Fibroblast of skin of abdomen (primary cell): Measurements from ENCODE around the gene CYTL1.
"Not testable (repeated sequence)": the region's sequence is repeated elsewhere in the genome, so short reads cannot be mapped to it uniquely, and the experiment has no call there.

ENCODE experiments used
- DNase-seq: peaks from one replicate; pipeline ENCODE4 v3.0.0-alpha.2; 2013

CYTL1 gene

GRCh38 chr4:5033281-5033841 is 14.1 kb upstream of the CYTL1 start:
- no peak for DNase-seq

- no peak for DNase-seq
Observed at GRCh38 chr4:5032813-5033212, 13.6 kb upstream of the CYTL1 start.

DNA sequence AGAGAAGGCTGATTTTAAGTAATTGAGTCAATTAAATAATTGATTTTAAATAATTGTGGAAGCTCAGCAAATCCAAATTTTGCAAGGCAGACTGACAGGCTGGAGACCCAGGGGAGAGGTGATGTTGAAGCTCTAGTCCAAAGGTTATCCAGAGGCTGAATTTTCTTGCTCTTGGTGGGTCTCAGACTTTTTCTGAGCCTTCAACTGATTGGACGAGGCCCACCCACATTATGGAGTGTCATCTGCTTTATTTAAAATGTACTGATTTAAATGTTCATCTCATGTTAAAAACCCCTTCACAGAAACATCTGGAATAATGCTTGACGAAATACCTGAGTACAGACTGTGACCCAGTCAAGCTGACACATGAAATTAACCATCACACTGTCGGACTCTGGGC is 11.7 kb upstream of the CYTL1 start:
- no peak for DNase-seq

DNA sequence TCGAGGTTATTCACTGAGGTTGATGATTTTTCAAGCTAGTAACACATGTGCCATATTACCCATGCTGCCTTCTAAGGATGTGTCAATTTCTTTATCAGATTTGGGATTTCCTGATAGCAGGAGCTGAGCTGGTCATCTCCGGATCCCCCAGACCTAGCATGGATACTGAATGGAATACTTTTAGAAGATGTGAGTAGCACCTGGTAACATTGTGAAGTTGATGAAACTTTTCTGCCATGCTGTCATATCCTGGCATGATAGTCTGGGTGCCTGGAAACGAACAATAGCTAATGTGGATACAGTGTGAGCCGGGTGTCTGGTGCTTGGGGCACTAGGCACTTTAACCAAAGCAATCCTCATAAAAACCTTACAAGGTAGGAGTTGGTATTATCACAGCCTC is 11.0 kb upstream of the CYTL1 start:
- DNase-seq, result no peak

DNA sequence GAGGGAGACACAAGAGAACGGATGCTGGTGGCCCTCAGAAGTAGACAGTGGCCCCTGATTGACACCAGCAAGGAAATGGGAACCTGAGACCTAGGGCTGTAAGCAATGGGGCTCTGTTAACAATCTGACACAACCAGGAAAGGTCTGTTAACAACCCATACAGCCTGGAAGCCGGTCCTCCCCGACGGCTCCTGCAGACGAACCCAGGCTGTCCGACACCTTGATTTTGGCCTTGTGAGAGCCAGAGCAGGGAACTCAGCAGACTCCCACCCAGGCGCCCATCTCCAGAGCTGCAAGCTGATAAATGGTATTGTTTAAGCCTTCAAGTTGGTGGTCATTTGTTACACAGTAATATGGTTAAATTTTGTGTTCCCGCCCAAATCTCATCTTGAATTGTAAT is 10.2 kb upstream of the CYTL1 start:
- DNase-seq, result no peak

DNA sequence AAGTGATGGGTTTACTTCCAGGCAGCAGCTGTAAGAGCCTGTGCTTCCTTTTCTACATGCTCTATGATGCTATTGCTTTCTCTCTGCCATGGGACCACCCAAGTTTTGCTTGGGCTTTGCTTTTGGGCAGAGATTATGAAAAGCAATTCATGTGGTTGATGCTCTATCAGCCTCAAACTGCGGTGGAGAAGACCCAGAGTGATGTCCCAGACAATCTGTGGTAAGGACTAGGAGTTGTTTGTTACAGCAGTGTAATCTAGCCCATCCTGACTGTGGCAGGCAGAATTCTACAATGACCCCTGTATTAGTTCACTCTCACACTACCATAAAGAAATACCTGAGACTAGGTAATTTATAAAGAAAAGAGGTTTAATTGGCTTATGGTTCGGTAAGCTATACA is 9.2 kb upstream of the CYTL1 start:
- no peak for DNase-seq

DNA sequence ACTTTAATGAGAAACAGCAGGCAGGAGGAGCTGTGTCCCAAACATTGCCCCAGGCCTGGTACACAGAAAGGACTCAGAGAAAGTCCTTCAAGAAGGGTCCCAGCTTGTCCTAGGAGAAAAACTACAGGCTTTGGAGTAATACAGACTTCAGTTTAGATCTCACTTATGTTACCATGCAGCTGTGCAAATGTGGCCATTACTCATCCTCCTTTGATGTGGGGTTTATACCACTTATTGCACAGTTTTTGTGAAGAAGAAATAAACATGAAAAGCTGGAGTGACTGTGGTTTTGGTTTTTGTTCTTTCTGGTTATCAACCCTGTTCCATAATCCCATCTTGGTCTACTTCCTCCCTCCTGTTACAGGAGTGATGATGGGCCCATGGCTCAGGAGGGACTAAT is 8.1 kb upstream of the CYTL1 start:
- DNase-seq, result no peak

DNA sequence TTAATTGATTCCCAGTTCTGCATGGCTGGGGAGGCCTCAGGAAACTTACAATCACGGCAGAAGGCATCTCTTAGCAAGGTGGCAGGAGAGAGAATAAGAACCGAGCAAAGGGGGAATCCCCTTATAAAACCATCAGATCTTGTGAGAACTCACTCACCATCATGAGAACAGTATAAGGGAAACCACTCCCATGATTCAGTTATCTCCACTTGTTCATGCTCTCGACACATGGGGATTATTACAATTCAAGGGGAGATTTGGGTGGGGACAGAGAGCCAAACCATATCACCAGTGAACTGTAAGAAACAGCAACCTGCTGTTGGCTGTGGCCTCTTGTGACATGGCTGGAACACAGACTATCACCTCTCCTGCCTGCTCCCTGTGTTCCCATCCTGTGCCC is 7.1 kb upstream of the CYTL1 start:
- DNase-seq, result no peak

GRCh38 chr4:5024673-5025072 is 5.4 kb upstream of the CYTL1 start:
- no peak for DNase-seq

- no peak for DNase-seq
Observed at GRCh38 chr4:5021546-5021945, 2.3 kb upstream of the CYTL1 start.

- DNase-seq, result no peak
Observed at GRCh38 chr4:5020341-5020740, 1.1 kb upstream of the CYTL1 start.

GRCh38 chr4:5019796-5020195 is 538 bp upstream of the CYTL1 start:
- DNase-seq, result no peak

DNA sequence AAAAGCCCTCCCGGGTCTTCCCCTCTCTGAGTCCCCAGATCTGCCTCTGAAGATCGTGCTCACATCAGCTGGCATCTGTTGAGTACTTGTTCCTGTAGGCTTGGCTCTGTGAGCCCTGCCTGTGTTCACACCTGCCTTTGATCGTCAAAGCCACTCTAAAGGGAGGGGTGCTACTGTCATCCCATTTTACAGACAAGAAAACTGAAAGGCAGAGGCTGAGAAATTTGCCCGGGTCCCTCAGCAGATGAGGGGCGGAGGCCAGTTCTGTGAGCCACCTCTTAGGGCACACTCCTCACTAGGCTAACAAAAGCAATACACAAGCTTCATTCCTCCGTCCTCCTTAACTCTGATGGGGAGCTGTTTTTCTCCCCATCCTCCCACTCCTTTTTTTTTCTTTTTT is 655 bp downstream of the CYTL1 start:
- DNase-seq, result no peak

DNA sequence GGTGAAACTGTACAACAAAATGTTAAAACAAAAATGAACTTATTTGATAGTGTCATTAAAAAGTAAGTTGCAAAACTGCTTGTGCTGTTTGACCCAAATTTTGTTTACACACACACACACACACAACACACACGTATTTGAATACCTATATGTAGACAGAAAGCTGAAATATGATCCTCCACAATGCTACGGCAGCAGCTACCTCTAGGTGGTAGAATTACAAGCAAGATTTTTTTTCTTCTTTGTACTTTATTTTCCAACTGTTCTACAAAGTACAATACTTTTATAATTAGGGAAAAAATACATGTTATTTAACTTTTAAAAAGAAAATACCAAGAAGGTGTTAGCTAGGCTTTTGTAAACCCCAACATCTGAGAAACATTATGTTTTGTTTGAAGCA is 1.2 kb downstream of the CYTL1 start:
- DNase-seq, result no peak

GRCh38 chr4:5014007-5014682 is 5.1 kb downstream of the CYTL1 start:
- no peak for DNase-seq

DNA sequence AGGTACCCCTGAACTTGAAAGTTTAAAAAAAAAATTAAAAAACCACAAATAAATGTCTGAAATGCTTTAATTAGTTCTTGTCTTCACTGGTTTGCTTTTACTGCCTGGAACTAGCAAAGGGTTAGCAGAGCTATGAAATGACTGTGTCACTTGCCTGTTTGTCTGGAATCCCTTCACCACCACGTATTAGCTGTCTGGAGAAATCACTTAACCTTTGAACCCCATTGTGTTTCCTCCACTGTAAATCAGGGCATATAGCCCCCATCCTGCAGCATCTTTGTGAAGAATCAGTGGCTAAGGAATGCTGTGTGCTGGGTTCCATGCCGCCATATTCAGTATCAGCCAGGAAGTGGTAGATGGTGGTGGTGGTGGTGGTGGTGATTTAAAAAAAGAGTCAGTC is 6.3 kb downstream of the CYTL1 start:
- DNase-seq, result no peak

DNA sequence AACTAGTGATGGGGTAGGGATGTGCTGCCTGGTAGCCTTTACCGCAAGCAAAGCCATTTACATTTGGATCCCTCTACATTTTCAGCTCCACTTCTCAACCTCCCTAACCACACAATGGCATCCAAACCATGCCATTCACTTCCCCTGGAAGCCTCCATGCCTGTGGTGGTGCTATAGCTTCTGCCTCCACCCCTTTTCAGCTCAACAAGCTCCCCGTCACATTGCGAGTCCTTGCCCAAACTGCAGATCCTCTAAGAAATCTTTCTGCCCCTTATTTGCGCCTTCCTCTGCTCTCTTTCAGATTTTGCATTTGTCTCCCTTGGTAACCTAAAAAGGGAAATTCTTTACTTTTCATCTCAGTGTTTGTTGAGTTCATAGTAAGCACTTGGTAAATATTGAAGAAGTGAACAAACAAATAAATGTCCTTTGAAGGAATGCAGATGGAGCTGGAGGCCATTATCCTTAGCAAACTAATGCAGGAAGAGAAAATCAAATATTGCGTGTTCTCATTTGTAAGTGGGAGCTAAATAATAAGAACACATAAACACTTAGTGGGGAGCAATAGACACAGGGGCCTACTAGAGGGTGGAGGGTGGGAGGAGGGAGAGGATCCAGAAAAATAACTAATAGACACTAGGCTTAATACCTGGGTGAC is 6.9 kb downstream of the CYTL1 start:
- DNase-seq, result no peak

DNA sequence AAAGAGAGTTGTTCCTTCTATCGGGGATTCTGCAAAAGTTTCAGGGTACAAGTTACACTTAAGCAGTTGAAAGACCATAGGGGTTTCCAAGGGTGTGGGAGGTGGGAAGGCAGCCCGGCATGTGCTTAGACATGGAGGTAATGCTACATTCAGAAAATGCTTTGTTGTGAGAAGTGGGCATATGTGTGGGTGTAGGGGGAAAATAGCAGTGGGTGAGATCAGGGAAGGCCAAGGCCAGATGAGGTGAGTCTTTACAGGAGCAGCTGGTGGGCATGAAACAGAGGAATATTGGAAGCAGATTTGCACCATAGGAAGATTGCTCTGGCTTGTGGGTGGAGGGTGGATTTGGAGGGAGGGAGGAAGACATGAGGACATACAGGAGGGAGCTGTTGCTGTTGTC is 8.3 kb downstream of the CYTL1 start:
- DNase-seq, result no peak

DNA sequence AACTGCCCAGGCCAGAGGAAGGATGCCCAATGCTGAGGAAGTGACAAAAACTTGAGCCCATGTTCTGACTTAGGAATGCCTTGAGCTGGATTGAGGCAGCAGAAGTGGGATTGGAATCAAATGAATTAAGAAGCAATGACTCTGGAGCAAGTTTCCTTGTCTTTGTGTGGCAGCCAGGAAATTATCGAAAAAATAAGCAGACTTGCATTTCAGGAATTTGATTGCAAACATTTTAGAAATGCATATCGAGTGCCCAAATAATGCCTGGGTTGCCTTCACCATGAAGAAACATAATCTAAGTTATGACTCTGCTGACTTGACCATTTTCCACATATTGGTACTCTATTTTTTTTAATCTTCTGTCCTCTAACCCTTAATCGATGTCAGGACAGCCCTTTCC is 9.5 kb downstream of the CYTL1 start:
- DNase-seq, result no peak

GRCh38 chr4:5006932-5007331 is 12.3 kb downstream of the CYTL1 start:
- DNase-seq, result not testable (repeated sequence)

GRCh38 chr4:5004496-5004895 is 14.8 kb downstream of the CYTL1 start:
- no peak for DNase-seq

DNA sequence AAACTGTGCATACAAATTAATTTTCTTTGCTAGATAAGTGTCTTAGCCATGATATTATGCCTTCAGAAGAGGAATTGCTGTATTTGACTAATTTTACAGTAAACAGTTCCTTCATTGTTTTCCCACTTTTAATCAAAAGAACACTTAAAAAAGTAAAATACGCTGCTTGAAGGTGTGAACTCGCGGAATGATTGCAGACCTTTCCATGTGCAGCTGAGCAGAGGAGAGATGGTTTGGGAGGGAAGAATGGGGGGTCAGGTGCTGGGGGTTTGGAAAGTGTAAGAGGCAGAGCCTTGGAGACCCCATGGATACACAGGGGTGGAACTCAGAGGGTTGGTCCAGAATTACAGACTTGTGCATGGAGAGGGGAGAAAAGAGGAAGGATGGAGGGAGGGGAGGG is 15.3 kb downstream of the CYTL1 start:
- no peak for DNase-seq

GRCh38 chr4:5003372-5003857 is 15.8 kb downstream of the CYTL1 start:
- no peak for DNase-seq

GRCh38 chr4:5001641-5002040 is 17.6 kb downstream of the CYTL1 start:
- DNase-seq, result not testable (repeated sequence)
